NCI-H2196 treated with DMSO at 0.1 percent for 48 hours (cell line): Measurements from ENCODE around the gene KCNMA1.

Experiments
- DNase-seq: peaks from one replicate; lab custom pipeline; 2025; ENCODE audit not compliant: unreplicated experiment; lab: John Stamatoyannopoulos, UW

KCNMA1 gene

DNA sequence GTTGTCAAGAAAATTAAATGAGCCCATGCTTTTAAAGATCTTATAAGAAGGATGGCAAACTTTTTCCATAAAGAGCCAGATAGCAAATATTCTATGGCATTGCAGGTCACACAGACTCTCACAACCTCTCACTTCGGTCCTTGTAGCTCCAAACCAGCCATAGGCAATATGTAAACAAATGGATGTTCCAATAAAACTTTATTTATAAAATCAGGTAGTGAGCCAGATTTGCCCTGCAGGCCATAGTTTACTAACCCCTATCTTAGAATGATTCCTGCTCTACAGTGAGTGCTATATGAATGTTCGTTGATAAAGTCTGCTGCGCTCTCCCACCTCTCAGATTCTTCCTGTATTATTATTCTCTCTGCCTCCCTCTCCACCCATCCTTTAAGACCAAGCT, 177.7 kb downstream of the KCNMA1 start:
- DNase-seq, result no peak

DNA sequence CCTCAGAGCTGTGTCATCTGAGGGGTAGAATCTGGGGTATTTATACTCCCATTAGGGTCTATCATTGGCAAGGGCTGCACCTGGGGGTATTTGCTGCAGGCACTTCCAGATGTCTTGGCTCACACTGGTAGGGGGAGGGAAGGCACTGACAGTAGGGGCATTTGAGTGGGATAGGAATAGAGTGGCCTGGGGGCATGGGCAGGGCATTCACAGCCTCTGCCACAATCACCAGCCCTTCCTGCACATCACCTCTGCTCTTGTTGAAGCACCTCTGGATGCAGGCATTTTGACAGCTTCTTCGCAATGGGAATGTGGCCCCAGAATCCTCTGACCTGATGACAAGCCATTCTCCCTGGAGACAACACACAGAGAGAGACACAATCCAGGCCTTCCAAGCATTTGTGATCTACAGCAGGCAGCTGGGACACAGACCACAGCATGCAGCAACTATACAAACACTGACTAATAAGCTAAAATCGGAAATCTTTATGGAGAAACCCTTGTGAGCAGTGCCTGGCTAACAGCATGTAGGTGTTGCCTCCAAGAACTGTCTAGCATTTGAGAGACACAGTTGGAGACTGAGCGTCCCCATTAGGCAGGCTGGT, 178.5 kb downstream of the KCNMA1 start:
- DNase-seq, result no peak

DNA sequence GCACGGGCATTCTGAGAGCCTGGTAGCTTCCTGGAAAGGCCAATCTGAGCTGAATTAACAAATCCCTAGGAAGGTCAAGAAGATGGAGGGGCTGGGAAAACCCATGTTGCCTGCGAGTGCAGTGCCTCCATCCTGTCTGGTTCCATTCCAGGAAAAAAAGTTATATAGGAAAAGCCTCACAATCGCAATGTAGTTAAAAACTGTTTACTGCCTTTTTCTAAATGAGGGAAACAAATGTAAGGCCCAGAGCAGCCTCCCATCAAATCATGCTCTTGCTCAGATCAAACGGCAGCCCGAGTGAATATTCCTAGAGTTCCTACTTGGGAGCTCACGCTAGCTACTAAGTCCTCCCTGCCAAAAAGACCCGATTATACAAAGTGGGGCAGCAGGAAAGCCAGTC, 179.9 kb downstream of the KCNMA1 start:
- no peak for DNase-seq

DNA sequence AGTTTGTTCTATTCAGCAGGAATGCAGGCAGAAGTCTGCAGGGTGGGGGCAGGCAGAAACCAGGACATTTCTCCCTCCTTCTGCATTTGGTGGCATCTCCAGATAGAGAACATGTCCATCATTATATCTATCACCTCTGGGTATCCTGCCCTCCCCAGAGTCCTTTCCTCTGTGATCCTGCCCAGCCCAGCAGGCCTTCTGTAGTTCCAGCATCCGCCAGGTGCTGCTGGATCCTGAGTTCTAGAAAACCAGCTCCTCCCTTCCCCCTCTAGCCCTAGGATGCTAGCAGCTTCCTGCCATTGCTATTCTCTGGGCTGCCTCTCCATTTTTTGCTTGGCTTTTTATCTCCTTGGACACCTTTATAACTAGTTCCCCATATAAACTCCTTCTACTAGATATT, 180.3 kb downstream of the KCNMA1 start:
- no peak for DNase-seq

DNA sequence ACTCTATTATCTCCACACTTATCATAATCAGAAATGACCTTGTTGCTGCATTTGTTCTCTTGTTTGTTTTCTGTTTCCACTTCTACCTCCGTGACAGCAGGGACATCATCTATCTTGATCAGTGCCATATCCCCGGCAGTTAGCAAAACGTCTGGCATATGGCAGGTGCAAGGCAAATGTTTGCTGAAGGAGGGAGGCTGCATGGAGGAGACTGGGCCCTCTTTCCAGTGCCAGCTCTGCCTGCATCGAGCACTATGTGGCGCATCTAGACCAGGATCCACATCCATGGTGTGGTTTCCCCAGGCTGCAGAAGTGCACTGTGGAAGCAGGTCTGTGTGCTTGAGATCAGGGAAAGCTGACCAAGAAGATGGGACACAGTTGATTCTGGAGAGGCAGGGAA, 181.2 kb downstream of the KCNMA1 start:
- DNase-seq, result peak; percentile 20

DNA sequence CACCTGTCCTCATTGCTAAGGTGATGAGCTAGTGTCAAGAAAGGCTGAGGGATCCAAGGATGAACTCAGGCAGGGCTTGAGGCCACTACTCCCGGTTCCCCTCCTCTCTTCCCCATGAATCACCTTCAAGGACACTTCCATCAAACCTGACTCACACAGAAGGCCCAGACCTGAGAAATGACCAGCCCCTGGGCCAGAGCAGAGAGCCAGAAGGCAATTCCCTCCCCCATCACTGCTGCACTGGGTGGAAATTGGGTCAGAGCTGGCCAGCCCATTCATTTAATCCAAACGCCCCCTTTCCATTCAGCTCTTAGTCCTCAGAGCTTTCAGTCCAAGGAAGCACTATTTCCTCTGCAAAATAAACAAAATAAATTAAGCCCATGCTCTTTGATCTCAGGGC, 182.0 kb downstream of the KCNMA1 start:
- no peak for DNase-seq

DNA sequence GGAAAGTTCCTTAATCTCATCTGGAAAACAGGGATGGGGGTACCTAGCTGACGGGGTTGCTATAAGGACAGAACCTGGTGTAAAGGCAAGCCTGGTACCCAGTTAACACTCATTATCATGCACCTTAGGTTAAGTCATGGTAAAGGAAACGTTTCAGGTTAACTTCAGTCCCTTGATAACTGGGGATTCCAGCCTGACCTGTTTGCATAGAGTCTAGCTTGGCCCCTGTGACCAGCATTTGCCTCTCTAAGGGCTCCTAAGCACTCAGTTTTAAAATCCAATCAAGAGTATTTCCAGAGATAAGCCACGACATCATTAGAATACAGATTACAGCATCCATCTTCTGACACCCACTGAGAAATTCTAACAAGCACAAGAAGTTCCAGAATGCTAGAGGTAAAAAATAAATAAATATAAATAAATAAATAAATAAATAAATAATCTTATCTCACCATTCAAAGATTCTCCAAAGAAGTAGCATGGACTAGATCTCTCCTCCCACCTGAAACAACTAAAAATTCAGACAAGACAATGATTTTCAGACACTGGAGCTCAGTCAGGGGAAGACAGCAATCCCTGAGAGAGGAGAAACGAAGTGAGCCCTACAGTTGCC, 184.6 kb downstream of the KCNMA1 start:
- DNase-seq, result no peak

DNA sequence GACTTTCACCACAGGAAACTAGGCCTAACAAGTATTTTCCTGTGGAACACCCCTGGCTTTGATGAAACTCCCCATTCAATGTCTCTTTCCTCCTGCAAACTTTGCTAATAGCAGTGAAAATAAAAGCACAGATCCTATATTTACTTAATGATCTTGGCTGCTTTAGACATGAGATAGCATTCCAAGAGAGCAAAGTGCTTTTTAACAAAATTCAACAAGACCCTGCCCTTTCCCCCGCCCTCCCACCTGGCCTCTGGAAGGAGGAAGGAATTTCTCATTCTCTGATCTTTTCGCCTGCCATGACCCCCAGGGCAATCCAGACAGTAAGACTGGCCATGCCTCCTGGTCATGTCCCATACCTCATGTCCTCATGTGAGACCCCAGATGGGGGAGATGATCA, 185.7 kb downstream of the KCNMA1 start:
- DNase-seq, result no peak

DNA sequence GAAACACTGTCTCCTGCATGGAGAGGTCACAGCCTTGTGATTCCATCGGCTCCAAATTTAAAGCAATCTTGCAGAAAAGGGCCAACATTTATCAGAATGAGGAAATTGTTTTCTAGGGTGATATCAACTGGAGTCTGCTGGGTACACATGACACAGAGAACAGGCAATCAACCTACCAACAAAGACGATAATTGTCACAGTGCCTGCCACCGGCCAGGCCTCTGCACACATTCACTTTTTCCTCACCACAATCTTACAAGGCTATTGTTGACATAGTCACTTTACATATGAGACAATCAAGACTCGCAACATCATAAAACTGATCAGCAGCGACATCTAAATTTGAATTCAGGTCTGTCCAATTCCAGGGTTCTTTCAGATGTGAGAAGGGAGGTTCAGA, 189.4 kb downstream of the KCNMA1 start:
- DNase-seq, result no peak

DNA sequence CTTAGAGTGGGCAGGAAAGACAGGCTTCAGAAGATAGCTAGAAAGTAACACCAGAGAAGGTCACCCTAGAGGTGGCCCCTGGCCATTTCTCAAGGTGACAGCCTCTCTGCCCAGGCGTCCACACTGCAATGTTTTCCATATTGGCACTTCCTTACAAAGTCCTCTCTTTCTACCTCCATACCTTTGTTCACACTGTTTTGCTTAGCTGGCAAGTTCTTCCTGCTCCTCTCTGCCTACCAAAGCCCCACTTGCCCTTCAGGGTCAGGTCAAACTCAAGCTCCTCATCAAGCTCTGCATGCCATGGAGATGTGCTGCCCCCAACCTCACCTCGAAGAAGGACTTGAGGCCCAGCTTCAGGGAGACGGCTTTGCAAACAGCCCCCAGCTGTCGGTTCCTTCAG, 190.9 kb downstream of the KCNMA1 start:
- no peak for DNase-seq

DNA sequence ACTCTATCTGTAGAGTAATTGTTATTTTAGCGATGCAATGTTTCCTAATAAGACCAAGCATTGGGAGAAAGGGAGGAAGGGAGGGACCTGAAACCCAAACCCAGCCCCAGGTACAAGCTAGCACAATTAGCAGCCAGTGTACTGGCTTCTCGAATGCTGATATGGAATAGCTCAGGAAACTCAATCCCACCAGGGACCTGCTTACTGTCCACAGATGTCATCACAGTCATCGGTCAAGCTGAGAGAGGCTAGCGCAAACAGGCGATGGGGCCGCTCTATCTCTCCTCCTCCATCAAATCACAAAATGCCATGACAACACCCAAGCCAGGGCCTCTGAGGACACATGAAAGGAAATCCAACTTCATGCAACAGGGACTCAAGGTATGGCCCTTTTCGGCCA, 192.1 kb downstream of the KCNMA1 start:
- DNase-seq, result no peak

DNA sequence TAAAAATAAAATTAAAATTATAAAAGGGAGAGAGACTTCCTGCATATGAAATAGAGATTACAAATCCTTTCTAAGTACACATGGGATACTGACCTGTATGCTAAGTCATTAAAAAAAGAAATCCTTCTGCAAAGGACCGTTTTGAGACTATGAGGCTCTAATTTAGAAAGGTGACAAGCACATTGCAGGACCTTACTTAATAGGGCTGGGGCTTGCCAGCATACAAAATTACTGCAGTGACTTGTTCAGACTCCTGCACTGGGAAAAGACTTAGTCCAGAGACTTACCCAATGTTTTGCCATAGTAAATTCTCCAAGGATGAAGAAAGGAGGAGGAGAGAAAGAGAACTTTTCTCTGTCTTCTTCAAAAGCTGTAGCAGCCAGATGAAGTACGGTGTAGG, 193.6 kb downstream of the KCNMA1 start:
- no peak for DNase-seq

DNA sequence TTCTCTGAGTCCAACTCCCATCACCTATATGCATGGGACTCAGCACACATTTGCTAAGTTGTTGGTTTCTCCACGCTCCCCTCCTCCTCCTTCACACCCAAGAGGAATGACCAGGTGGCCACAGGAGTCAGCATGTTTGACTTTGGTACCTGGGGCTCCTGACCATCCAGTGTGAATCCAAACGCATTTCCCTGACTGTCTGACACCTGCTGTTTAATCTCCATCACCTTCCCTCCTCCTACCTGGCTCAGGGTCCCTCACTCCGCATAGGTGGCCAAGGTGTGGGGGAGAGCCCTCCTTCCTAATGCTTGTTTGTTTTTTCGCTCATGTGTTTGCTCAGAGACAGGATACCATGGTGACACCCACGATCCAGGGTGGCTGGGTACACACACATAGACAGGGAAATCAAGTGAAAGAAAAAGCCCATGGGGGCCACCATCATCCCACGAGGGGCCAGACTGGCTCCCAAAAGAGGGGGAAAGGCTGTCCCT, 194.9 kb downstream of the KCNMA1 start:
- no peak for DNase-seq

DNA sequence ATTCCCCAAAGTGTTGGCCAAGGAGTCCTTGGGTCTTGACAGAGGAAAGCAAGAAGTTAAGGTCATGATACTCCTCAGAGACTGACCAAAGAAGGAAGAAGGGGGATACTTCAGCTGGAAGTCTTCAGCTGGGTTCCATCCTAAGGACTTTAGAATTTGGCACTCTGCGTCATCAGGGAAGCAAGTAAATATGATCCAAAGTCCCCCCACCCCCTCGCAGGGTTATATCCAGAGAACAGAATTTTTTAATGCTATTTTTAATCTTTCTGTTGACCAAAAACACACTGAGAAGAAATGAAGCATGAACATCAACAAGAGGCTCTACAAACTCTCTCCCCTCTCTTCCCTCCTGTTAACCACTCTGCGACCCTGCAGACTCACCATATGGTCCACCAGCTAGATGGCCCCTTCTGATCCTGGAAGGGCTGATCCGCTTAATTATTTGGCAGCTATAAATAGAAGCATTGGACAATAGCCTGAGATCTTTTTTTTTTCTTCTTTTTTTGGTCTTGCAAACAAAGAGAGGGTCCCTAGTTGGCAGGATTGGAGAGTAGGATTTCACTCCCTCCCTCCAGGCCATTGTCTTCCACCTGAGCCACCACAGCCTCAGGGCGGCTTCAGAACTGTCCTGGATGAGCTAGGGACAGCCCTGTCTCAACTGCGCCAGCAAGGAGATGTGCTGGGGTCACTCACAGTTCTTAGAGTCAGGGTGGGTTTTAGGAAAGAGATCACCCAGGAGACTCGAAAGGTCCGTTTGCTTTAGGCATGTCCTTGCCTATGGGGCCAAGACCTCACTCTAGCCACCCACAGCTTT, 196.0 kb downstream of the KCNMA1 start:
- DNase-seq, result no peak

DNA sequence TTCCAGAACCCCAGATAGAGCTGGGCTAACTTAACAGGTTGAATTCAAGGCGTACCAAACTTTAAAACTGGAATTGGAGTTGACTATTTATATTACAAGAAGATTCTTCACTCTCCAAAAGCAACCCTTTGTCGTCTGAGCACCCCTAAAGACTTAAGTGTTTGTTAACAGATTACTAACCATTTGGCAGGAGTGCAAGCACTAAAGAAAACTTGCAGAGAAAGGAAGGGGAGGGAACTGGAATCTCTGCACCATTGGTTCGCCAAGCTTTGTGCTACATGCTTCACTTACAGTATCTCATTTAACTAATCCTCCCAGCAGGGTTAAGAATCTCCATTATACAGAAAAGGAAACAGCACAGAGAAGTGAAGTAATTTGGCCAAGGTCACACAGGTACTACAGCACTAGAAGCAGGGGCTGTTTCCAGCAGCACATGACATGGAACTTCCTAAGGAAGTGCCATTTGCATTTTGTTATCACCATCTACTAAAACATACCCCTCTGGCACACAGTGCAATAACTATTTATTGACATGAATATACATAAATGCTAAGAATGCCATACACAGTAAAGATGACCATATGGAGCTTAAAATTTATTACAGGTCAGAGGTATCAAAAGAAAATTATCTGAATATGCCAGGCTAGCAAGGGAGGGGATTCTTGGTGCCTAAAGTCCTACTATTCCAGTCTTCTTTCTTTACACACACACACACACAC, 201.2 kb downstream of the KCNMA1 start:
- no peak for DNase-seq

DNA sequence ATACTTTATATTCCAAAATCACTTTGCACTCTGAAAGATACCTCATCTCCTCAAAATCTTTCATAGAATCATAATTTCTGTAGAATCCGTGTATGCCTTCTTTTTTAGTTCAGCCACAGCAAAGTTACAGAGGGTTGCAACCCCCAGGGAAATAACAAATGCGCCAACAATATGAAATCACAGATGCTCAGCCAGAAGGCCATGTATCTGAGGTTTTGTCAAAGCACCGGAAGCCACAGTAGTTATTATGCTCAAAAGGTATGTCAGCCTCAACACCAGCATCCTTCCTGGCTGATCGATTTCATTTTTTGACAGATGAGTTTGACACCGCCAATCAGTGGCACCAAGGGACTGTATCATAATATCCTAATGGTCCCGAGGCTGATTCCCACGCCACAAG, 204.1 kb downstream of the KCNMA1 start:
- no peak for DNase-seq

DNA sequence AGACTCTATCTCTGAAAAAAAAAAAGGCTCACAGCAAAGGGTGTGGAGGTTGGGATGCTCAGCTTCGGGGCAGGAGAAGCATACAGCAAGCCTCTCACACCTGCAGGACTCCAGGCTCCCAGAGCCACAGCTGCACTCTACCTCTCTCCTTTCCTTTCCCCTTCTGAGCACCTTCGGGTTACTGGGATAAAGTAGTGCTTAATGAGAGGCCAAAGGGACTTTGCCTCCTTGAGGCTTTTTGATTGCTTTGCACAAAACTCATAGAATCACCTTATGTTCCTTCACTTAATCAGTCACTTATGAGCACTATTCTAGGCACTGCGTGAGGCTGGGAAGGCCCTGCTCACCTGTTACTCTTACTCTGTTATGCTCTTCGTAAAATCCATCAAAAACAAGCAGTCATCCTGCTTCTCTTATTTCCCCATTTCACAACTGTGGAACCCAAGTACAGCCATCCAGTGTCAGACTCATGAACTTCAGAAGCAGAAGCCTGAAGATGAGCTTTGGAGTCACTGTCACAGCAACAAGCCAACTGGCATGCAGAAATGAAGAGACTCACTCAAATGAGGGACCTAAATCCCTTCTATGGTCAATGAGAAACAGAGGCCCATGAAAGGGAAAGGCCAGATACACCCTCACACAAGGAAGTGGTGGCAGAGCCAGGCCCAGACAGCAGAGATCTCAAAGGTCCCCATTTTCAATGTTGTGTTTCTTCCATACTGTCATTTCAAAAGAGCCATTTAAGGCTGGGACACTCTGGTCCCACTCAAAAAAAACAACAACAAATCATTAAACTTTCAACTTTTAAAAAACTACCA, 205.4 kb downstream of the KCNMA1 start:
- no peak for DNase-seq

DNA sequence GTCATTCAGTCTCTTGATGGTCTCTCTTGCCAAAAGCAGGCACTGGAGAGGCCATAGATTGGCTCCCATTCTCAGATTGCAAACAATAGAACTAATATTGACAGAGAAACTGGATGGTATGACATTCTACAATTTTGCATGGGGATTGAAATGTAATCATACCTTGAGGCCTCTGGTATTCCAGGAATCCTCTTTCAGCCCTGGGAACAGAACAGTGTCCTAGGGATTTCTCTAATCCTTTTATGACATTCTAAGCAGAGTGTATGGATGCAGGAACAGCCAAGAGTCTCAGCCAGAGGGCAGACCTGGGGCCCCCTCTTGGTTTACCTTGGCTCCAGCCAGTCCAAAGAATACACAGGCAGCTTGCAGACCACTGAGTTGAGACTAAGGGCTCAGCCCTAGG, 206.4 kb downstream of the KCNMA1 start:
- no peak for DNase-seq

DNA sequence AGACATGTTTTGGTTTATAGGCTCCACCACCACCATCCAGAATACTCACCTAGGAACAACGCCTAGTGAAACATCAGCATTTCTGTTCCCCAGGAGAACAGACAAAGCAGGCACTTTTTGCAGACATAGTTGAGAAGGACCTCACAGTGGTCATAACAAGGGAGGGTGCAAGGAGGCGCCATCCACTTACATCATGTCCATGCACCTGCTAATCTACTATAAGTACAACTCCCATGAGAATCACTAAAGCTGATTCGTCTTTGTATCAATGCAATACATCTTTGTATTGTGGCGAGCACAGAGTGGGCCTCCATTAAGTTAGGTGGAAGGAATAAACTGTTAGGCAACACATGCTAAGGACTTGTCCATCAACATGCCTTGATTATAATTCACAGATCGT, 207.1 kb downstream of the KCNMA1 start:
- DNase-seq, result no peak

DNA sequence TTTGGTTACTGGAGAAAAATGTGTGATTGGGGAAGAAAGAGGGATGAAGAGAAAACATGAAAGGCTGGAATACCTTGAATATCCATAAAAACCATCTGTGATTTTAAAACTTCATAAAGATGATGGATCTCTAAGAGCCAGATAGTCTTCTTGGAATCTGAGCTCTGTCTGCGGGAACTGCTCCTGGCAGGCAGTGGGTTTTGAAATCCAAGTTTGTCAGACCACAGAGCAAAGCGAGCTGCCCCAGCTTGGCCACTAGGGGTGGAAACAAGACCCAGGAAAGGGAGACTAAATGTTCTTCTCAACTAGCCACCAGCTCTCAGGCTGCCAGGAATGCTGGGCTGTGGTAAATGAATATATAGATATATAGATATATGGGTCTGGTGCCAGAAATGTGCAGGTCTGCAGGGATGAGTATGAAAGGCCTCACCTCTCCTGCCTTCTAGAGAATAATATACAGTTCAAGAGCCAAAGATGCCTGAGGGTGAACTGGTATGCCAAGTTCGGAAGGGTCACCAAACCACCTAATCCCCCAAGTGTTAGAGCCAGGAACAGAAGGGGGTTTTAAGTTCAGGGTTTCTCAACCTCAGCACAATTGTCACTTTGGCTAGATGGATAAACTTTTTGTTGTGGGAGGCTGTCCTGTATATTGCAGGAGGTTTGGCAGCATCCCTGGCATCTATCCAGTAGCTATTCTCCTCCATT, 208.8 kb downstream of the KCNMA1 start:
- no peak for DNase-seq
